ENCODE results near the gene BAG2.
A peak's percentile ranks its signal among the peaks of the same experiment; 100 is the strongest.

GRCh38 chr6:57221936-57222742, 50.0 kb downstream of the BAG2 start, which contains the start of gene RAB23:
- TF ChIP-seq CTCF (conservative IDR thresholded peaks at IDR 0.05; ENCODE audit: low read depth, low read length) (peak; percentile 0; the same call in 1 of the 2 replicates), EZH2phosphoT487 (IDR thresholded peaks at IDR 0.05; ENCODE audit: borderline replicate concordance, low read length) (no peak), EZH2 (IDR thresholded peaks at IDR 0.05; ENCODE audit: low read length, unreplicated experiment) (no peak)
